H1 (cell line): ENCODE results near the gene ZYG11B. TPM values are rescaled to one million over a fixed set of nuclear protein-coding genes. Genes with fewer than 3 reads are reported as not detected.

Experiments
- CTCF ChIA-PET: fragments of 300-600 bp; sonication (Branson Sonifier 250); formaldehyde crosslinking; loops from one replicate; lab custom pipeline; 2021; ENCODE audit not compliant: partially characterized antibody; lab: Charles Lee
- POLR2A ChIA-PET: fragments of 300-600 bp; sonication (Branson Sonifier 250); formaldehyde crosslinking; loops from one replicate; lab custom pipeline; 2021; ENCODE audit warnings: inconsistent platforms; ENCODE audit not compliant: partially characterized antibody; lab: Charles Lee
- DNase-seq, 2 experiments: peaks; one replicate each; pipeline versions ENCODE4 v3.0.0 to v3.0.0-alpha.2; 2010 to 2022; ENCODE audit warnings: low spot score in 2 of 2, low read depth in 1 of 2, mixed read lengths in 1 of 2
- FAIRE-seq: peaks from 2 replicates; lab custom pipeline; 2011; peaks lifted over from hg19 to GRCh38; lab: Jason Lieb, UNC
- H2AFZ ChIP-seq: 2 replicates; pipeline ENCODE4 v1.8.1; 2012; ENCODE audit warnings: low read length, inconsistent platforms
- H2AK5ac ChIP-seq: 2 replicates; pipeline ENCODE4 v1.6.1; 2013; ENCODE audit warnings: low read depth, low read length
- H2BK120ac ChIP-seq: replicated peaks from 2 replicates; pipeline ENCODE3; 2013; ENCODE audit warnings: low read depth, low read length, inconsistent platforms
- H2BK12ac ChIP-seq: 2 replicates; pipeline ENCODE4 v1.6.1; 2013; ENCODE audit warnings: low read depth, low read length
- H2BK15ac ChIP-seq: 2 replicates; pipeline ENCODE4 v1.6.1; 2013; ENCODE audit warnings: low read length
- H2BK20ac ChIP-seq: 2 replicates; pipeline ENCODE4 v1.6.1; 2013; ENCODE audit warnings: low read length
- H2BK5ac ChIP-seq: 2 replicates; pipeline ENCODE4 v1.6.1; 2013; ENCODE audit warnings: low read depth, low read length
- H3K14ac ChIP-seq: 2 replicates; pipeline ENCODE4 v1.6.1; 2013; ENCODE audit warnings: inconsistent platforms; ENCODE audit not compliant: insufficient read length
- H3K18ac ChIP-seq: 2 replicates; pipeline ENCODE4 v1.6.1; 2013; ENCODE audit warnings: low read length; ENCODE audit errors: extremely low read depth
- H3K23ac ChIP-seq: 2 replicates; pipeline ENCODE4 v1.6.1; 2013; ENCODE audit warnings: inconsistent platforms; ENCODE audit not compliant: insufficient read length
- H3K23me2 ChIP-seq: 2 replicates; pipeline ENCODE4 v1.6.1; 2013; ENCODE audit warnings: low read depth, low read length
- H3K27ac ChIP-seq: 2 replicates; pipeline ENCODE4 v1.6.1; 2011; ENCODE audit warnings: low read depth, low read length, inconsistent platforms
- H3K27me3 ChIP-seq, 4 experiments: replicated peaks in 1 of 4; 1 replicate in 1 of 4; 2 replicates in 3 of 4; pipeline versions ENCODE4 v1.6.1 to v1.8.1; 2011 to 2013; ENCODE audit warnings: low read length in 3 of 4, mild to moderate bottlenecking in 3 of 4, inconsistent platforms in 2 of 4, mixed read lengths in 2 of 4, moderate library complexity in 1 of 4; ENCODE audit not compliant: control insufficient read depth in 3 of 4, insufficient read depth in 3 of 4; ENCODE audit errors: extremely low read depth in 1 of 4
- H3K36me3 ChIP-seq, 4 experiments: 2 replicates each; pipeline versions ENCODE4 v1.6.1 to v1.8.1; 2011 to 2013; ENCODE audit warnings: mild to moderate bottlenecking in 4 of 4, low read length in 3 of 4, moderate library complexity in 2 of 4, control low read depth in 1 of 4, inconsistent platforms in 1 of 4; ENCODE audit not compliant: insufficient read depth in 4 of 4, control insufficient read depth in 2 of 4
- H3K4ac ChIP-seq: replicated peaks from 2 replicates; pipeline ENCODE3; 2013; ENCODE audit warnings: low read length, low read depth, mixed read lengths, inconsistent platforms; ENCODE audit not compliant: insufficient read length
- H3K4me1 ChIP-seq, 4 experiments: replicated peaks in 1 of 4; 1 replicate in 1 of 4; 2 replicates in 3 of 4; pipeline versions ENCODE4 v1.6.1 to v1.8.1; 2011 to 2013; ENCODE audit warnings: low read length in 3 of 4, inconsistent platforms in 2 of 4, mixed read lengths in 1 of 4; ENCODE audit not compliant: insufficient read depth in 4 of 4, control insufficient read depth in 3 of 4
- H3K4me2 ChIP-seq, 2 experiments: 2 replicates each; pipeline versions ENCODE4 v1.6.1 to v1.8.1; 2011 to 2013; ENCODE audit warnings: low read depth in 2 of 2, low read length in 2 of 2, control low read depth in 1 of 2, inconsistent platforms in 1 of 2, mild to moderate bottlenecking in 1 of 2; ENCODE audit not compliant: insufficient read depth in 1 of 2
- H3K4me3 ChIP-seq, 4 experiments: fragments of 200-600, 300-600 bp in 1 of 4; sonication (generic), shearing (Covaris generic), sonication (Bioruptor Twin) in 1 of 4; 2 replicates each; pipeline versions ENCODE4 v1.5.1 to v1.8.1; 2011 to 2016; ENCODE audit warnings: low read length in 4 of 4, low read depth in 3 of 4, control low read depth in 2 of 4, inconsistent platforms in 2 of 4, mild to moderate bottlenecking in 2 of 4, mixed read lengths in 1 of 4, moderate library complexity in 1 of 4; ENCODE audit not compliant: insufficient read depth in 2 of 4; ENCODE audit errors: extremely low read depth in 1 of 4
- H3K56ac ChIP-seq: replicated peaks from 2 replicates; pipeline ENCODE3; 2013; ENCODE audit warnings: low read depth, mild to moderate bottlenecking, mixed read lengths, low read length, inconsistent platforms; ENCODE audit not compliant: insufficient read length
- H3K79me1 ChIP-seq: 2 replicates; pipeline ENCODE4 v1.6.1; 2013; ENCODE audit warnings: low read depth, low read length, control low read depth
- H3K79me2 ChIP-seq, 2 experiments: 2 replicates each; pipeline versions ENCODE4 v1.6.1 to v1.8.1; 2012 to 2013; ENCODE audit warnings: low read length in 2 of 2, mild to moderate bottlenecking in 2 of 2, inconsistent platforms in 1 of 2; ENCODE audit not compliant: insufficient read depth in 2 of 2, control insufficient read depth in 1 of 2
- H3K9ac ChIP-seq, 4 experiments: replicated peaks in 1 of 4; 1 replicate in 1 of 4; 2 replicates in 3 of 4; pipeline versions ENCODE4 v1.6.1 to v1.8.1; 2011 to 2013; ENCODE audit warnings: low read depth in 3 of 4, low read length in 3 of 4, control low read depth in 2 of 4, mild to moderate bottlenecking in 2 of 4, moderate library complexity in 2 of 4, inconsistent platforms in 1 of 4; ENCODE audit errors: extremely low read depth in 1 of 4
- H3K9me3 ChIP-seq, 2 experiments: 2 replicates each; pipeline versions ENCODE4 v1.6.1 to v1.8.1; 2012 to 2013; ENCODE audit warnings: mild to moderate bottlenecking in 2 of 2, moderate library complexity in 2 of 2, control low read depth in 1 of 2, inconsistent platforms in 1 of 2, low read depth in 1 of 2, low read length in 1 of 2, mixed read lengths in 1 of 2; ENCODE audit not compliant: insufficient read depth in 2 of 2
- H4K20me1 ChIP-seq, 2 experiments: replicated peaks in 1 of 2; 2 replicates each; pipeline versions ENCODE3 to v1.8.1; 2011 to 2013; ENCODE audit warnings: inconsistent platforms in 2 of 2, low read length in 2 of 2, mild to moderate bottlenecking in 1 of 2; ENCODE audit not compliant: insufficient read depth in 2 of 2, control insufficient read depth in 1 of 2
- H4K5ac ChIP-seq: 2 replicates; pipeline ENCODE4 v1.6.1; 2013; ENCODE audit warnings: low read length, low read depth, mixed read lengths, inconsistent platforms; ENCODE audit not compliant: insufficient read length
- H4K8ac ChIP-seq: 2 replicates; pipeline ENCODE4 v1.8.0; 2013; ENCODE audit warnings: mild to moderate bottlenecking, moderate library complexity, low read length, inconsistent platforms; ENCODE audit not compliant: insufficient read depth; ENCODE audit errors: extremely low read depth
- H4K91ac ChIP-seq: replicated peaks from 2 replicates; pipeline ENCODE3; 2013; ENCODE audit warnings: low read length, mixed read lengths, inconsistent platforms; ENCODE audit not compliant: insufficient read length
- ATF2 ChIP-seq: IDR thresholded peaks from 2 replicates; pipeline ENCODE4 v1.6.1; 2012; ENCODE audit warnings: low read length, inconsistent platforms
- CHD2 ChIP-seq: IDR thresholded peaks from 2 replicates; pipeline ENCODE4 v1.6.1; 2012; ENCODE audit warnings: low read length, improper control_type of control experiment
- EZH2 ChIP-seq: fragments of 200-600 bp; sonication (generic); IDR thresholded peaks from 2 replicates; pipeline ENCODE4 v1.7.1; 2012; ENCODE audit warnings: low read depth, mild to moderate bottlenecking, moderate library complexity, low read length, inconsistent platforms; ENCODE audit not compliant: severe bottlenecking
- JUN ChIP-seq: IDR thresholded peaks from 2 replicates; pipeline ENCODE4 v1.6.1; 2011; ENCODE audit warnings: low read depth, mild to moderate bottlenecking, improper control_type of control experiment, low read length
- KDM4A ChIP-seq: IDR thresholded peaks from one replicate; pipeline ENCODE4 v1.7.1; 2012; ENCODE audit warnings: low read depth, mild to moderate bottlenecking, moderate library complexity, low read length, inconsistent platforms; ENCODE audit not compliant: severe bottlenecking
- NRF1 ChIP-seq: IDR thresholded peaks from 2 replicates; pipeline ENCODE4 v1.6.1; 2011; ENCODE audit warnings: mild to moderate bottlenecking, low read depth, low read length, improper control_type of control experiment
- RFX5 ChIP-seq: IDR thresholded peaks from 2 replicates; pipeline ENCODE4 v1.6.1; 2011; ENCODE audit warnings: low read depth, low read length, improper control_type of control experiment, borderline replicate concordance
- SIX5 ChIP-seq: IDR thresholded peaks from 2 replicates; pipeline ENCODE4 v1.6.1; 2011; ENCODE audit warnings: mild to moderate bottlenecking, low read depth, low read length
- TAF7 ChIP-seq: optimal IDR thresholded peaks from 2 replicates; pipeline ENCODE3; 2011; ENCODE audit warnings: low read depth, mild to moderate bottlenecking, inconsistent platforms, low read length, moderate library complexity, borderline replicate concordance
- TEAD4 ChIP-seq: IDR thresholded peaks from 2 replicates; pipeline ENCODE4 v1.6.1; 2012; ENCODE audit warnings: low read depth, low read length, inconsistent platforms, mixed read lengths
- YY1 ChIP-seq: IDR thresholded peaks from 2 replicates; pipeline ENCODE4 v1.6.1; 2011; ENCODE audit warnings: low read depth, mild to moderate bottlenecking, low read length
- WGBS, 2 experiments: shearing (Covaris generic) in 1 of 2; methylation state at CpG; one replicate each; pipeline versions ENCODE4 v1.1.6 to v1.1.7; 2013 to 2015; ENCODE audit warnings: low lambda C conversion rate in 2 of 2, mixed read lengths in 2 of 2, inconsistent platforms in 1 of 2, low coverage in 1 of 2, missing lambda C conversion rate in 1 of 2; ENCODE audit not compliant: insufficient replicate concordance in 2 of 2, insufficient coverage in 1 of 2, insufficient read length in 1 of 2; ENCODE audit errors: extremely low coverage in 1 of 2, missing lambda C conversion rate in 1 of 2; 5-methylcytosine and 5-hydroxymethylcytosine counted together
- polyA plus RNA-seq, 7 experiments: library from polyadenylated mRNA; depleted of rRNA in 3 of 7; stranded (reverse) in 5 of 7; unstranded in 2 of 7; fragments of >200 nt in 5 of 7; fragments of 200-250 nt in 2 of 7; gene quantifications; 1 replicate in 5 of 7; 2 replicates in 1 of 7; 4 replicates in 1 of 7; pipeline versions ENCODE4 v1.2.1 to v1.2.3, GENCODE V29; 2011 to 2013; ENCODE audit warnings: missing spikeins in 2 of 7, mixed read lengths in 2 of 7
- total RNA-seq: library from RNA; stranded (reverse); fragmentation: NEBNext Ultra II Directional; extraction: Animal tissue kit (Norgen Biotek cat#: 25700); gene quantifications from 2 replicates; pipeline ENCODE4 v1.2.1, GENCODE V29; 2021

The ZYG11B gene
- total and polyA plus RNA-seq, 2 of the 8 experiments (the other 6 are each of a cell fraction or from before 2014, with no cell fraction given): 4.4 to 20.9 TPM

GRCh38 chr1:52862666-52863458 lies 136.6 kb downstream of the ZYG11B start:
- Histone ChIP-seq H3K14ac (no peak overlapping the region), H2BK120ac (no peak overlapping the region), H3K27me3 (no peaks in the 10 kb centered on the region), H4K91ac (no peak overlapping the region), H2BK12ac (no peak overlapping the region), H3K23me2 (no peaks in the 10 kb centered on the region), H4K20me1 (no peaks in the 10 kb centered on the region), H2BK15ac (no peak overlapping the region), H3K4me2 (no peak overlapping the region), H3K9me3 (no peaks in the 10 kb centered on the region), H3K79me2 (no peaks in the 10 kb centered on the region), H4K8ac (no peak overlapping the region), H2BK20ac (no peak overlapping the region), H2AFZ (no peak overlapping the region), H3K56ac (no peak overlapping the region), H2BK5ac (no peak overlapping the region), H2AK5ac (no peak overlapping the region), H4K5ac (no peak overlapping the region), H3K79me1 (no peaks in the 10 kb centered on the region), H3K4me1 (no peaks in the 10 kb centered on the region), H3K4ac (no peak overlapping the region), H3K9ac (no peak overlapping the region), H3K27ac (no peak overlapping the region), H3K4me3 (no peak overlapping the region), H3K36me3 (no peaks in the 10 kb centered on the region), H3K23ac (no peak overlapping the region), H3K18ac (no peak overlapping the region)
- POLR2A ChIA-PET: interaction anchor here (0.7 kb wide), 1 partner anchor 29 kb away, joined by 4 read pairs; no protein-coding TSS in a partner anchor
- FAIRE-seq (no peak), DNase-seq (no peak)
- 71% methylated on average over 2 of the region's 2 CpGs; no CpG with 5 or more reads in 1 of the 2 experiments for WGBS, 2 experiments
- CTCF ChIA-PET: interaction anchor here (0.6 to 0.7 kb wide), 2 partner anchors 43 to 151 kb away, joined by 3 to 4 read pairs; no protein-coding TSS in a partner anchor
- TF ChIP-seq JUN (no peak), KDM4A (no peak), CHD2 (no peak), YY1 (no peak), ATF2 (no peak), SIX5 (no peak), EZH2 (no peak), TAF7 (no peak), NRF1 (no peak), RFX5 (no peak), TEAD4 (no peak)
